Astrocyte (in vitro differentiated cells and primary cell): ENCODE results near the gene ACYP2. TPM values are rescaled to one million over a fixed set of nuclear protein-coding genes. Genes with fewer than 3 reads are reported as not detected.

Experiments used
- DNase-seq: peaks from one replicate; pipeline ENCODE4 v3.0.0-alpha.2; 2010; ENCODE audit warnings: low read depth
- FAIRE-seq: peaks from 2 replicates; lab custom pipeline; 2011; peaks lifted over from hg19 to GRCh38; lab: Jason Lieb, UNC
- H2AFZ ChIP-seq: 2 replicates; pipeline ENCODE4 v1.6.0; 2012; ENCODE audit warnings: low read depth, low read length, inconsistent platforms
- H3K27ac ChIP-seq: 2 replicates; pipeline ENCODE4 v1.5.1; 2011; ENCODE audit warnings: low read depth, low read length, inconsistent platforms
- H3K27me3 ChIP-seq: 2 replicates; pipeline ENCODE4 v1.6.0; 2011; ENCODE audit warnings: low read length, inconsistent platforms; ENCODE audit not compliant: insufficient read depth
- H3K36me3 ChIP-seq: 2 replicates; pipeline ENCODE4 v1.5.1; 2011; ENCODE audit warnings: low read length, inconsistent platforms; ENCODE audit not compliant: insufficient read depth
- H3K4me1 ChIP-seq: 2 replicates; pipeline ENCODE4 v1.5.1; 2011; ENCODE audit warnings: low read length, inconsistent platforms; ENCODE audit not compliant: insufficient read depth
- H3K4me2 ChIP-seq: 2 replicates; pipeline ENCODE4 v1.6.0; 2012; ENCODE audit warnings: low read length, inconsistent platforms
- H3K4me3 ChIP-seq: 2 replicates; pipeline ENCODE4 v1.5.1; 2011; ENCODE audit warnings: low read depth, mild to moderate bottlenecking, low read length, inconsistent platforms; ENCODE audit not compliant: insufficient read depth
- H3K79me2 ChIP-seq: 2 replicates; pipeline ENCODE4 v1.6.0; 2012; ENCODE audit warnings: mild to moderate bottlenecking, low read length, inconsistent platforms; ENCODE audit not compliant: insufficient read depth
- H3K9ac ChIP-seq: 2 replicates; pipeline ENCODE4 v1.6.0; 2012; ENCODE audit warnings: mild to moderate bottlenecking, low read length, inconsistent platforms
- H3K9me3 ChIP-seq: 2 replicates; pipeline ENCODE4 v1.5.1; 2012; ENCODE audit warnings: low read depth, mild to moderate bottlenecking, low read length, inconsistent platforms; ENCODE audit not compliant: insufficient read depth
- H4K20me1 ChIP-seq: 2 replicates; pipeline ENCODE4 v1.6.0; 2012; ENCODE audit warnings: low read length, inconsistent platforms; ENCODE audit not compliant: insufficient read depth
- H3K27ac Mint-ChIP-seq: one replicate; pipeline ENCODE4 v1.8.0; 2021; ENCODE audit warnings: mild to moderate bottlenecking, mixed read lengths; ENCODE audit not compliant: unreplicated experiment
- H3K27me3 Mint-ChIP-seq: one replicate; pipeline ENCODE4 v1.8.0; 2021; ENCODE audit warnings: low read depth, mixed read lengths; ENCODE audit not compliant: unreplicated experiment
- H3K36me3 Mint-ChIP-seq: one replicate; pipeline ENCODE4 v1.8.0; 2021; ENCODE audit warnings: low read depth, mixed read lengths; ENCODE audit not compliant: unreplicated experiment
- H3K4me1 Mint-ChIP-seq: one replicate; pipeline ENCODE4 v1.8.0; 2021; ENCODE audit warnings: low read depth, mixed read lengths; ENCODE audit not compliant: unreplicated experiment
- H3K4me3 Mint-ChIP-seq: one replicate; pipeline ENCODE4 v1.8.0; 2021; ENCODE audit warnings: mild to moderate bottlenecking, moderate library complexity, mixed read lengths; ENCODE audit not compliant: unreplicated experiment
- H3K9me3 Mint-ChIP-seq: one replicate; pipeline ENCODE4 v1.8.0; 2021; ENCODE audit warnings: mild to moderate bottlenecking, mixed read lengths; ENCODE audit not compliant: unreplicated experiment
- EZH2 ChIP-seq: IDR thresholded peaks from 2 replicates; pipeline ENCODE4 v1.6.1; 2012; ENCODE audit warnings: mild to moderate bottlenecking, low read length, inconsistent platforms; ENCODE audit not compliant: insufficient read depth
- total RNA-seq: library from RNA; stranded (reverse); gene quantifications from 2 replicates; pipeline ENCODE4 v1.2.1, GENCODE V29; 2021
- TF ChIP-seq, protein P1 (sequence below): IDR thresholded peaks from 2 replicates; pipeline ENCODE4 v1.5.1; 2011; ENCODE audit warnings: low read depth, mild to moderate bottlenecking, inconsistent platforms, low read length, moderate library complexity; ENCODE audit not compliant: insufficient read depth

Gene ACYP2
- total RNA-seq, 1 donor from 2014 or later, result 6.8 TPM

DNA sequence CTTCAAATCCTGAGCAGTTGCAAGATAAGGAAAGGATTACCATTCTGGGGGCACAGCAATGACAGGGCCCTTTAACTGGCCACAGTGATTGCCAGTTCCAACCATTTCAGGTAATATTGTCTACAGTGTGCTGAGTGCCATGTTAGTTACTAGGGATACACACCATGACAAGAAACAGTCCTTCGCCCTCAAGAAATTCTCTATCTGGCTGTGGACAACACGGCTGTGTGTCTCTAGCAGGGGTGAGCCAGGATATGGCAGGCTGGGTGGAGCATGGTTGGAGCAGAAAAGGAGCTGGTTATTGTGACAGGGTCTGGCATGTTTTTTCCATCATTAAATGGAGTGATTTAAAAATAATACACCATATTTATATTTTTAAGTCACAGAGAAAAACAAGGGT lies 109.6 kb downstream of the ACYP2 start:
- Histone ChIP-seq H3K9me3 (no peaks in the 10 kb centered on the region), H4K20me1 (no peaks in the 10 kb centered on the region), H3K79me2 (no peaks in the 10 kb centered on the region), H3K27ac (no peak overlapping the region), H3K9ac (no peak overlapping the region), H3K4me1 (no peaks in the 10 kb centered on the region), H3K4me3 (no peak overlapping the region), H3K27me3 (no peaks in the 10 kb centered on the region), H2AFZ (no peak overlapping the region), H3K4me2 (no peak overlapping the region), H3K36me3 (no peaks in the 10 kb centered on the region)
- DNase-seq (no peak), FAIRE-seq (no peak)
- Mint-ChIP-seq H3K4me3 (no peak overlapping the region), H3K36me3 (peaks cover 1% of the 10 kb centered on the region), H3K27me3 (no peaks in the 10 kb centered on the region), H3K9me3 (no peaks in the 10 kb centered on the region), H3K4me1 (peaks cover 7% of the 10 kb centered on the region), H3K27ac (no peak overlapping the region)
- TF ChIP-seq EZH2, result no peak
- TF ChIP-seq, protein P1, sequence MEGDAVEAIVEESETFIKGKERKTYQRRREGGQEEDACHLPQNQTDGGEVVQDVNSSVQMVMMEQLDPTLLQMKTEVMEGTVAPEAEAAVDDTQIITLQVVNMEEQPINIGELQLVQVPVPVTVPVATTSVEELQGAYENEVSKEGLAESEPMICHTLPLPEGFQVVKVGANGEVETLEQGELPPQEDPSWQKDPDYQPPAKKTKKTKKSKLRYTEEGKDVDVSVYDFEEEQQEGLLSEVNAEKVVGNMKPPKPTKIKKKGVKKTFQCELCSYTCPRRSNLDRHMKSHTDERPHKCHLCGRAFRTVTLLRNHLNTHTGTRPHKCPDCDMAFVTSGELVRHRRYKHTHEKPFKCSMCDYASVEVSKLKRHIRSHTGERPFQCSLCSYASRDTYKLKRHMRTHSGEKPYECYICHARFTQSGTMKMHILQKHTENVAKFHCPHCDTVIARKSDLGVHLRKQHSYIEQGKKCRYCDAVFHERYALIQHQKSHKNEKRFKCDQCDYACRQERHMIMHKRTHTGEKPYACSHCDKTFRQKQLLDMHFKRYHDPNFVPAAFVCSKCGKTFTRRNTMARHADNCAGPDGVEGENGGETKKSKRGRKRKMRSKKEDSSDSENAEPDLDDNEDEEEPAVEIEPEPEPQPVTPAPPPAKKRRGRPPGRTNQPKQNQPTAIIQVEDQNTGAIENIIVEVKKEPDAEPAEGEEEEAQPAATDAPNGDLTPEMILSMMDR, result no peak

DNA sequence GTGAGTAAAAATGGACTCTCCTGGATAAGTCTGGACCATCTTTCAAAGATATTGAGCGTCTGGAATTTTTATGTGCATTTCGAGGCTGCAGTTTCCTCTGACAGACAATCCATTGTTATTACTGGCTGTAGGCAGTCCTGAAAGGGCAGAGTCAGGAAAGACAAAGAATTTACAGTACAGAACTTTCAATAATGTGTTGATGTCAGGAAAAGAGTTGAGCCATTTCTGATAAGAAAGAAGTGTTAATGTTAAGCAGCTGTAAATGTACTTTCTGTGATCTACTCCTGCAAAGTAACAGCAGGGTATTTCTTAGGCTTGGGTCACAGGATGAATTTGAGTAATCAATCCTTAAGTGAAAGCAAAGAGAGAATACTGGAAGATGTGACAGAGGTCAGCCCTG lies 110.8 kb downstream of the ACYP2 start:
- no peak overlapping the region for H3K9ac ChIP-seq
- DNase-seq (no peak), FAIRE-seq (no peak)
- no peaks in the 10 kb centered on the region for H3K27me3 ChIP-seq
- H4K20me1 ChIP-seq, result no peaks in the 10 kb centered on the region
- no peak overlapping the region for H3K27ac Mint-ChIP-seq
- no peak overlapping the region for H3K27ac ChIP-seq
- no peaks in the 10 kb centered on the region for H3K36me3 ChIP-seq
- H3K4me3 ChIP-seq, result no peak overlapping the region
- H3K4me1 ChIP-seq, result no peaks in the 10 kb centered on the region
- no peak overlapping the region for H3K4me3 Mint-ChIP-seq
- no peaks in the 10 kb centered on the region for H3K79me2 ChIP-seq
- H2AFZ ChIP-seq, result no peak overlapping the region
- H3K4me2 ChIP-seq, result no peak overlapping the region
- H3K27me3 Mint-ChIP-seq, result no peaks in the 10 kb centered on the region
- peaks cover 1% of the 10 kb centered on the region for H3K36me3 Mint-ChIP-seq
- H3K4me1 Mint-ChIP-seq, result peaks cover 7% of the 10 kb centered on the region
- no peaks in the 10 kb centered on the region for H3K9me3 Mint-ChIP-seq
- TF ChIP-seq, protein P1, result no peak
- no peak for TF ChIP-seq EZH2
- no peaks in the 10 kb centered on the region for H3K9me3 ChIP-seq

DNA sequence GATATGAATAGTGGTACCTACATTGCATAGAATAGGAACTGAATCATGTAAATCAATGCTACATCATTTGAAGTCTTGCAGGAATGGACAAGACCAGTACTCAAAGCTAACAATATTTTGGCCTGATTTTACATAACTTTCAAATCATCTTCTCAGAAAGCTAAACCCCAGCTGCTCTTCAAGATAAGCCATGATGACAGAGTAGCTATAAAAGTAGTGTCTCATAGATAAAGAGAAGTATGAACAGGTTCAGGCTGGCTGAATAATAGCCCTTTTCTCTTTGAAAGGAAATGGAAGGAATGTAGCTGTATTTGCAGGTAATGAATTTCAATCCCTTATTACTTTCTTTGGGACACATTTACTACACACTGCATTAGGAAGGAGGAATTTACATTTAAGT lies 112.4 kb downstream of the ACYP2 start:
- Histone ChIP-seq H3K4me2 (no peak overlapping the region), H3K36me3 (no peaks in the 10 kb centered on the region), H3K4me3 (no peak overlapping the region), H2AFZ (no peak overlapping the region), H3K9me3 (no peaks in the 10 kb centered on the region), H3K79me2 (no peaks in the 10 kb centered on the region), H3K27ac (no peak overlapping the region), H3K4me1 (no peaks in the 10 kb centered on the region), H3K9ac (no peak overlapping the region), H3K27me3 (no peaks in the 10 kb centered on the region), H4K20me1 (no peaks in the 10 kb centered on the region)
- FAIRE-seq (no peak), DNase-seq (no peak)
- TF ChIP-seq, protein P1, result no peak
- TF ChIP-seq EZH2, result no peak
- Mint-ChIP-seq H3K9me3 (no peaks in the 10 kb centered on the region), H3K36me3 (peaks cover 1% of the 10 kb centered on the region), H3K4me3 (no peak overlapping the region), H3K27me3 (no peaks in the 10 kb centered on the region), H3K27ac (no peak overlapping the region), H3K4me1 (peaks cover 7% of the 10 kb centered on the region)
